Cardiac muscle cell (in vitro differentiated cells and primary cell): ENCODE measurements around the gene MAML3. TPM values are rescaled to one million over a fixed set of nuclear protein-coding genes. Genes with fewer than 3 reads are reported as not detected.

Experiments used
- DNase-seq, 2 donors: peaks; one replicate each; pipeline versions ENCODE4 v3.0.0 to v3.0.0-alpha.2; 2010 to 2017; ENCODE audit warnings: low read depth in 1 of 2, low spot score in 1 of 2
- H3K27ac ChIP-seq: fragments of 200-600 bp; sonication (generic); 2 replicates; pipeline ENCODE4 v1.5.1; 2016
- H3K27me3 ChIP-seq: fragments of 200-600 bp; sonication (generic); 2 replicates; pipeline ENCODE4 v1.6.0; 2016; ENCODE audit warnings: control low read depth
- H3K36me3 ChIP-seq: fragments of 200-600 bp; sonication (generic); 2 replicates; pipeline ENCODE4 v1.5.1; 2016; ENCODE audit warnings: control low read depth
- H3K4me1 ChIP-seq: fragments of 200-600 bp; sonication (generic); 2 replicates; pipeline ENCODE4 v1.8.1; 2017; ENCODE audit warnings: low read depth, mild to moderate bottlenecking, mixed run types
- H3K4me3 ChIP-seq: fragments of 200-600 bp; sonication (generic); 2 replicates; pipeline ENCODE4 v1.5.1; 2016; ENCODE audit warnings: mild to moderate bottlenecking
- H3K9me3 ChIP-seq: fragments of 200-600 bp; sonication (generic); 2 replicates; pipeline ENCODE4 v1.5.1; 2017; ENCODE audit warnings: low read depth, mild to moderate bottlenecking, control low read depth
- polyA plus RNA-seq: library from polyadenylated mRNA; unstranded; fragments of >200 nt; fragmentation: Nextera tagmentation; extraction: Ambion mirVana; gene quantifications from 2 replicates; pipeline ENCODE4 v1.2.1, GENCODE V29; 2016
- total RNA-seq: library from RNA; depleted of rRNA; stranded (reverse); fragments of >200 nt; gene quantifications from 2 replicates; pipeline ENCODE4 v1.2.3, GENCODE V29; 2016
- TF ChIP-seq, protein P1 (sequence below): IDR thresholded peaks from 2 replicates; pipeline ENCODE4 v1.5.1; 2012; ENCODE audit warnings: low read depth, mild to moderate bottlenecking, low read length

MAML3 gene
- total and polyA plus RNA-seq, 2 experiments from 2014 or later: 7.8 to 22.8 TPM

DNA sequence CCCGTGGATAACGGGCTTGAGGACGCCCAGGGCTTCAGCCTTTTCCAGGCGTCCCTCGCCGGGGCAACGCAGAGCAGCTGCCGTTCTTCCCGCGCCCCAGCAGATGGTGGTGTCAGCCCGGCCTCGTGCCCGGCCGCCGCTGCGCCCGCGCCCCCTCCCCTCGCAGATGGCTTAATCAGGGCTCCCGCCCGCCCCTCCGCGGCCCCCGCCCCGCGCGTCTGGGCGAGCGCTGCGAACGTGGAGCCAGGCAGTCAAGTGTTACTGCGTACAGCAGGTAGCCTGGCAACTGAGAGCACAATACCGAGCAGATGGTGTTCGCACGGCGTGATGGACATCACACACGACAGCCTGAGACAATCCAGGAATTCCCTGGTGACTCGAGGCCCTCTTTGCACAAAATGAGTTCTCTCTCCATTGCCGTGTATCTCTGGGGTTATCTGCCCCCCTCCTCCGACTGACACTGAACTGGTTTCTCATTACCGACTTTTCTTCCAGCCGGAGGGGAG lies 419.1 kb downstream of the MAML3 start:
- TF ChIP-seq, protein P1, sequence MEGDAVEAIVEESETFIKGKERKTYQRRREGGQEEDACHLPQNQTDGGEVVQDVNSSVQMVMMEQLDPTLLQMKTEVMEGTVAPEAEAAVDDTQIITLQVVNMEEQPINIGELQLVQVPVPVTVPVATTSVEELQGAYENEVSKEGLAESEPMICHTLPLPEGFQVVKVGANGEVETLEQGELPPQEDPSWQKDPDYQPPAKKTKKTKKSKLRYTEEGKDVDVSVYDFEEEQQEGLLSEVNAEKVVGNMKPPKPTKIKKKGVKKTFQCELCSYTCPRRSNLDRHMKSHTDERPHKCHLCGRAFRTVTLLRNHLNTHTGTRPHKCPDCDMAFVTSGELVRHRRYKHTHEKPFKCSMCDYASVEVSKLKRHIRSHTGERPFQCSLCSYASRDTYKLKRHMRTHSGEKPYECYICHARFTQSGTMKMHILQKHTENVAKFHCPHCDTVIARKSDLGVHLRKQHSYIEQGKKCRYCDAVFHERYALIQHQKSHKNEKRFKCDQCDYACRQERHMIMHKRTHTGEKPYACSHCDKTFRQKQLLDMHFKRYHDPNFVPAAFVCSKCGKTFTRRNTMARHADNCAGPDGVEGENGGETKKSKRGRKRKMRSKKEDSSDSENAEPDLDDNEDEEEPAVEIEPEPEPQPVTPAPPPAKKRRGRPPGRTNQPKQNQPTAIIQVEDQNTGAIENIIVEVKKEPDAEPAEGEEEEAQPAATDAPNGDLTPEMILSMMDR: peak; percentile 61
- peaks cover 53% of the 10 kb centered on the region for H3K4me1 ChIP-seq
- H3K4me3 ChIP-seq: peak overlapping the region; percentile 17
- H3K27ac ChIP-seq: peak overlapping the region; percentile 98
- H3K36me3 ChIP-seq: no peaks in the 10 kb centered on the region
- H3K9me3 ChIP-seq: no peaks in the 10 kb centered on the region
- DNase-seq: peak; percentile 88 to 95
- H3K27me3 ChIP-seq: no peaks in the 10 kb centered on the region

DNA sequence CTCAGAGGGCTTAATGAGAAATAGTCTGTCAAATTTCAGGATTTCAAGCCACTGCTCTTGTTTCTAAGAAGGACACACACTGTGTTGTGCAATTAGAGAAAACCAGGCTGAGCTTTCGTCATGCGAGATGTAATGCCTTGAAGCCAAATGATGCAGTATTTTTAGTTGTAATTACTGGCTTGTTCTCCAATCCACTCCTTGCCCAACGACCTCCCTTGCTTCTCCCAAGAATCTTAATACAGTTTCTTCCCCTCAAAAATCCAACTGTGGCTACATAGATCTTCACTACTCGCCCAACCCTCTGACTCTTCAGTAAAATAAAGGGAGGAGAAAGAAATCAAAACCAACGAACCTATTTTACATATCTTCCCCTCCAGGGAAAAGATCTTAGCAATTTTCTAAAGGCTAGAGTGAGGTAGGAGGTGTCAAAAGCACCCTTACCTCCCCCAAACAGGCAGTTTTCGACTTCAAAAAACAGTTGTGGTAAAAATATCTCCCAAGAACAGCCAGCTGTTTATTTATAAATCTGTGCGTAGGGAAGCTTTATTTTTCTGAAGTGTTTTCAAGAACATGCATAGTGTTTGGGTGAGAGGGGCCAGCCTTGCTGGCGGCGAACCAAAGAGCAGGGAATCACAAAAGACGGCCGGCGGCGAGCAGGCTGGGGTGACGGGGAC lies 419.6 kb downstream of the MAML3 start:
- peaks cover 47% of the 10 kb centered on the region for H3K4me1 ChIP-seq
- H3K4me3 ChIP-seq: peak overlapping the region; percentile 17
- H3K9me3 ChIP-seq: no peaks in the 10 kb centered on the region
- peak overlapping the region; percentile 98 for H3K27ac ChIP-seq
- peak in 1 of 2 donors; percentile 89 for DNase-seq
- H3K36me3 ChIP-seq: no peaks in the 10 kb centered on the region
- no peaks in the 10 kb centered on the region for H3K27me3 ChIP-seq
- TF ChIP-seq, protein P1: no peak

DNA sequence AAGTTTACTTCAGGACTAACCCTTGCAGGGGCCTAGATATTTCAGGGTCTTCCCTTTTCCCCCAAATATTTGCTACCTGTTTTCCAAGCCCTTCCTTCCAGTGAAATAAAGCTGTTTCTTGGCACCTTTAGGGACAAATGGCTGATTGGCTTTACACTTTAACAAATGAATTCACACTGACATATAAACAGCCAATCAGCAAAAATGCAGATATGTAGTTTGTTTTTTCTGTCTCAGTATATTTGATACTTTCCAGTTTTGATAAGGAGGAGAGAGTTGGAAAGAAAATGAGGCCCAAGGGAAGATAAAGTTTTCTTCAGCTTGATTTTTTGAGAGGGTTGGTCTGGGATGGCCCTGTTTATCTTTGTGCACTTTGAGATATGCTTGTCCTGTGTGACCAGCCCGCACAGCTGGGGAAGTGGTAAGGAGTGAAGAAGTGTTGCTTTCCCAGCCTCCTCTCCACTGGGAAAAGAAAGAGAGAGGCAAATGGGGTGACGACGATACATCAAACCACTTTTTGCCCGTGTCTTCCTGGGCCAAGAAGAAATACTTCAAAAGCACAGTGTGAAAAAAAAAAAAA lies 420.9 kb downstream of the MAML3 start:
- H3K27ac ChIP-seq: peak overlapping the region; percentile 98

DNA sequence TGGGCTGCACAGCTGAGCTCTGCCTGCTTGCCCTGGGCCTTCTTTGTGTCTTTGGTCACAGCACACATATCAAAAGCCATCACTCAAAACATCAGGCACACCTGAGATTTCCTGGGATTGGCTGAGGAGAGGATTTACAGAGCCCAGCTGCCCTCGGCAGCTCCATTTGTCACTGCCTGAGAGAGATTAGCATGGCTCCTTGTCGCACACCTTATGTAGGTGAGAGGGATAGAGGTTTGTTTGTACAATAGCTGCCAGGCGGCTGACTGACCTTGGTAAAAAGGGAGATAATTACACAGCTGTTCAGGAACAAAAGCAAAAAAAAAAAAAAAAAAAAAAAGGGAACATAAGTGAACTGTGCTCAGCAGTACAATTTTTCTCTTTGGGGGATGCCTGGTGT lies 425.1 kb downstream of the MAML3 start:
- Histone ChIP-seq H3K9me3 (no peaks in the 10 kb centered on the region), H3K4me1 (peaks cover 28% of the 10 kb centered on the region), H3K36me3 (no peaks in the 10 kb centered on the region), H3K27me3 (no peaks in the 10 kb centered on the region), H3K4me3 (no peak overlapping the region), H3K27ac (peak overlapping the region; percentile 29)
- no peak for DNase-seq
- TF ChIP-seq, protein P1: no peak

More for the DNA sequence above, 420.9 kb downstream of the MAML3 start:
- Histone ChIP-seq H3K27me3 (no peaks in the 10 kb centered on the region), H3K4me1 (peaks cover 45% of the 10 kb centered on the region), H3K36me3 (no peaks in the 10 kb centered on the region), H3K9me3 (no peaks in the 10 kb centered on the region), H3K4me3 (no peak overlapping the region)
- peak in 1 of 2 donors; percentile 28 for DNase-seq
- TF ChIP-seq, protein P1: no peak

DNA sequence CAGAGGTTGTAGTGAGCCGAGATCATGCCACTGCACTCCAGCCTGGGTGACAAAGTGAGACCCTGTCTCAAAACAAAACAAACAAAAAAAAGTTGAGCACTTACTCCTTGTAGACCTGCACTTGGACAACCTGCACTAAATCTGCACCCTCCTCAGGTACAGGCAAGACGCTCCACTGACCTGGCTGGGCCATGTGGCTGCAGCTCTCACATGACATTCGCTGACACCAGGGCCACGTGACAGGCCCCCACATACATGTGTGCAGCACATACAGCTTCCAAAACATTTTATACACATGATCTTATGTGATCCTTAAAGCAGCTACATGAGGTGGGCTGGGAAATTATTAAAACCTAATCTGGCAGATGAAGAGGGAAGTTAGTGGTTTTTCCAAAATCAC lies 425.8 kb downstream of the MAML3 start:
- DNase-seq: no peak
- no peaks in the 10 kb centered on the region for H3K36me3 ChIP-seq

More for the DNA sequence above, 425.8 kb downstream of the MAML3 start:
- Histone ChIP-seq H3K4me1 (peaks cover 21% of the 10 kb centered on the region), H3K4me3 (no peak overlapping the region), H3K27ac (peak overlapping the region; percentile 29), H3K27me3 (no peaks in the 10 kb centered on the region), H3K9me3 (no peaks in the 10 kb centered on the region)
- TF ChIP-seq, protein P1: no peak
